Endothelial cell of umbilical vein (primary cell): ENCODE results near the gene THSD7B.

Experiments used
- FOS ChIP-seq: IDR thresholded peaks from 2 replicates; pipeline ENCODE4 v1.6.1; 2011; ENCODE audit warnings: mild to moderate bottlenecking, low read length, moderate library complexity, borderline replicate concordance; ENCODE audit not compliant: insufficient read depth
- TF ChIP-seq, protein P1 (sequence below), 2 donors: IDR thresholded peaks; 1 replicate in 1 of 2; 2 replicates in 1 of 2; pipeline ENCODE4 v1.5.1; 2011; ENCODE audit warnings: low read length in 2 of 2, mild to moderate bottlenecking in 2 of 2, moderate library complexity in 2 of 2, control low read depth in 1 of 2, inconsistent platforms in 1 of 2, low read depth in 1 of 2; ENCODE audit not compliant: insufficient read depth in 1 of 2; ENCODE audit errors: extremely low read depth in 1 of 2

DNA sequence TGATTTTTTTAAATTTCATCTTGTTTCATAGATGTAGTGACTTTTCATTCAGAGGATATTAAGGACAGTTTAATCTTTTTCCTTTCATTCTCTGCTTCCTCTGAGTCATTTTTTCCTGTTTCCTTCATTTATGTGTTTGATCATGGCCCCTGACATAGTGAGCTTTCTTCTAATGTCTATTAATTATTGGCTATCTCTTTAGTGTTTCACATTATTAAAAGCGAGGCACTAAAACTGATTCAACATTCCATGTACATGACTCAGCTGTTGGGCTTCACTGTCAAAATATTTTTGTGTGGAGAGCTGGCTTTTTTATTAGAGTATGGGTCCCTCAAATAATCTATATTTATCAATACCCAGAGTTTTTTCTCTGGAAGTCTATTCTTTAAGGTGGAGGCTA, 125.8 kb downstream of the THSD7B start:
- TF ChIP-seq, protein P1, sequence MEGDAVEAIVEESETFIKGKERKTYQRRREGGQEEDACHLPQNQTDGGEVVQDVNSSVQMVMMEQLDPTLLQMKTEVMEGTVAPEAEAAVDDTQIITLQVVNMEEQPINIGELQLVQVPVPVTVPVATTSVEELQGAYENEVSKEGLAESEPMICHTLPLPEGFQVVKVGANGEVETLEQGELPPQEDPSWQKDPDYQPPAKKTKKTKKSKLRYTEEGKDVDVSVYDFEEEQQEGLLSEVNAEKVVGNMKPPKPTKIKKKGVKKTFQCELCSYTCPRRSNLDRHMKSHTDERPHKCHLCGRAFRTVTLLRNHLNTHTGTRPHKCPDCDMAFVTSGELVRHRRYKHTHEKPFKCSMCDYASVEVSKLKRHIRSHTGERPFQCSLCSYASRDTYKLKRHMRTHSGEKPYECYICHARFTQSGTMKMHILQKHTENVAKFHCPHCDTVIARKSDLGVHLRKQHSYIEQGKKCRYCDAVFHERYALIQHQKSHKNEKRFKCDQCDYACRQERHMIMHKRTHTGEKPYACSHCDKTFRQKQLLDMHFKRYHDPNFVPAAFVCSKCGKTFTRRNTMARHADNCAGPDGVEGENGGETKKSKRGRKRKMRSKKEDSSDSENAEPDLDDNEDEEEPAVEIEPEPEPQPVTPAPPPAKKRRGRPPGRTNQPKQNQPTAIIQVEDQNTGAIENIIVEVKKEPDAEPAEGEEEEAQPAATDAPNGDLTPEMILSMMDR (IDR thresholded peaks at IDR 0.05; ENCODE audit: extremely low read depth in 1 of 2, insufficient read depth in 1 of 2, low read depth in 1 of 2, low read length in 2 of 2): no peak
- peak; percentile 65 for TF ChIP-seq FOS
